Measurements from ENCODE around the gene PTF1A.

DNA sequence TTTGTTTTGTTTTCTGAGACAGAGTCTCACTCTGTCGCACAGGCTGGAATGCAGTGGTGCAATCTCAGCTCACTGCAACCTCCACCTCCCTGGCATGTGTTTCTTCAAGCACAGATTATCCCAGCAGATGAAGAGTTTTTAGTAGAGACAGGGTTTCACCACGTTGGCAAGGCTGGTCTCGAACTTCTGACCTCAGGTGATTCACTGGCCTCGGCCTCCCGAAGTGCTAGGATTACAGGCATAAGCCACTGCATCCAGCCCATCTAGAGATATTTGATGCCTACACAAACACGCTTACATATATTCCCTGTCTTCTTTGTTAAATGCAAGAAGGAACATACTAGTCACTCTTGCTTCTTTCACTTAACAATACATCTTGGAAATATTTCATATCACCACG is 5.9 kb upstream of the PTF1A start:
- peak; percentile 8 for TF ChIP-seq EZH2 (IDR thresholded peaks at IDR 0.05)
- TF ChIP-seq, protein P1, sequence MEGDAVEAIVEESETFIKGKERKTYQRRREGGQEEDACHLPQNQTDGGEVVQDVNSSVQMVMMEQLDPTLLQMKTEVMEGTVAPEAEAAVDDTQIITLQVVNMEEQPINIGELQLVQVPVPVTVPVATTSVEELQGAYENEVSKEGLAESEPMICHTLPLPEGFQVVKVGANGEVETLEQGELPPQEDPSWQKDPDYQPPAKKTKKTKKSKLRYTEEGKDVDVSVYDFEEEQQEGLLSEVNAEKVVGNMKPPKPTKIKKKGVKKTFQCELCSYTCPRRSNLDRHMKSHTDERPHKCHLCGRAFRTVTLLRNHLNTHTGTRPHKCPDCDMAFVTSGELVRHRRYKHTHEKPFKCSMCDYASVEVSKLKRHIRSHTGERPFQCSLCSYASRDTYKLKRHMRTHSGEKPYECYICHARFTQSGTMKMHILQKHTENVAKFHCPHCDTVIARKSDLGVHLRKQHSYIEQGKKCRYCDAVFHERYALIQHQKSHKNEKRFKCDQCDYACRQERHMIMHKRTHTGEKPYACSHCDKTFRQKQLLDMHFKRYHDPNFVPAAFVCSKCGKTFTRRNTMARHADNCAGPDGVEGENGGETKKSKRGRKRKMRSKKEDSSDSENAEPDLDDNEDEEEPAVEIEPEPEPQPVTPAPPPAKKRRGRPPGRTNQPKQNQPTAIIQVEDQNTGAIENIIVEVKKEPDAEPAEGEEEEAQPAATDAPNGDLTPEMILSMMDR (IDR thresholded peaks at IDR 0.05) = no peak
